Pericardium fibroblast (primary cell): ENCODE measurements around the gene ADAM23. TPM values are rescaled to one million over a fixed set of nuclear protein-coding genes. Genes with fewer than 3 reads are reported as not detected.

ENCODE experiments used
- total RNA-seq: library from RNA; depleted of rRNA; stranded (reverse); fragments of >200 nt; gene quantifications from 2 replicates; pipeline ENCODE4 v1.2.3, GENCODE V29; 2015

Gene ADAM23, protein sequence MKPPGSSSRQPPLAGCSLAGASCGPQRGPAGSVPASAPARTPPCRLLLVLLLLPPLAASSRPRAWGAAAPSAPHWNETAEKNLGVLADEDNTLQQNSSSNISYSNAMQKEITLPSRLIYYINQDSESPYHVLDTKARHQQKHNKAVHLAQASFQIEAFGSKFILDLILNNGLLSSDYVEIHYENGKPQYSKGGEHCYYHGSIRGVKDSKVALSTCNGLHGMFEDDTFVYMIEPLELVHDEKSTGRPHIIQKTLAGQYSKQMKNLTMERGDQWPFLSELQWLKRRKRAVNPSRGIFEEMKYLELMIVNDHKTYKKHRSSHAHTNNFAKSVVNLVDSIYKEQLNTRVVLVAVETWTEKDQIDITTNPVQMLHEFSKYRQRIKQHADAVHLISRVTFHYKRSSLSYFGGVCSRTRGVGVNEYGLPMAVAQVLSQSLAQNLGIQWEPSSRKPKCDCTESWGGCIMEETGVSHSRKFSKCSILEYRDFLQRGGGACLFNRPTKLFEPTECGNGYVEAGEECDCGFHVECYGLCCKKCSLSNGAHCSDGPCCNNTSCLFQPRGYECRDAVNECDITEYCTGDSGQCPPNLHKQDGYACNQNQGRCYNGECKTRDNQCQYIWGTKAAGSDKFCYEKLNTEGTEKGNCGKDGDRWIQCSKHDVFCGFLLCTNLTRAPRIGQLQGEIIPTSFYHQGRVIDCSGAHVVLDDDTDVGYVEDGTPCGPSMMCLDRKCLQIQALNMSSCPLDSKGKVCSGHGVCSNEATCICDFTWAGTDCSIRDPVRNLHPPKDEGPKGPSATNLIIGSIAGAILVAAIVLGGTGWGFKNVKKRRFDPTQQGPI
- total RNA-seq, result 1.1 and 1.5 TPM in 2 replicates

DNA sequence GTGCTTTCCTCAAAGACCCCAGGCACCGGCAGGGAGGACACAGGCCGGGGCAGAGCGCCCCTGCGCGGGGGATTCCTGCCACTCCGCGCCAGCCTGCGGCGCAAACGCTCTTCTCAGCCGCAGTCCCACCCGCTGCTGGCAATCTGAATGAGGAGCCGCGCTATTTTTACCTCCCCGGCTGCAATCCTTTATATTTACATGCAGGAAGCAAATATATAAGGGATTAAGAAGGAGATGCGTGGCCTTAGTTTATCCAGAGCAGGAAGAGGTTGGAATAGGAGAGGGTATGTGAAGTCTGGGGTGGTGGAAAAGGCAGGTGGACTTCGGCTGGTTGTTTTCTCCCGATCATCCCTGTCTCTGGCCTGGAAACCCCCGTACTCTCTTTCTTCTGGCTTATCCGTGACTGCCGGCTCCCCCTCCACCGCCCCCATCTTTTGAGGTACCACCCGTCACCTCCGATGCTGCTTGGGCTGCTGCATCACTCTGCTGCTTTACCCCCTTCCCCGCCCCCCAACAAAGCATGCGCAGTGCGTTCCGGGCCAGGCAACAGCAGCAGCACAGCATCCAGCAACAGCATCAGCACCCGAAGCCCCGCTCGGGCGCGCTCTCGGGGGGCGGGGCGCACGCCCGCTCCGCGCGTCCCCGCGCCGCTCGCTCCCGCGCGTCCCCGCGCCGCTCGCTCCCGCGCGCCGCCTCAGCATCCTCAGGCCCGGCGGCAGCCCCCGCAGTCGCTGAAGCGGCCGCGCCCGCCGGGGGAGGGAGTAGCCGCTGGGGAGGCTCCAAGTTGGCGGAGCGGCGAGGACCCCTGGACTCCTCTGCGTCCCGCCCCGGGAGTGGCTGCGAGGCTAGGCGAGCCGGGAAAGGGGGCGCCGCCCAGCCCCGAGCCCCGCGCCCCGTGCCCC lies at the start of gene ADAM23:
Gene ADAM23 (plus strand): TSS at position 700 of the 902 bp plus-strand sequence. CDS start 335 bp downstream, outside the sequence.

DNA sequence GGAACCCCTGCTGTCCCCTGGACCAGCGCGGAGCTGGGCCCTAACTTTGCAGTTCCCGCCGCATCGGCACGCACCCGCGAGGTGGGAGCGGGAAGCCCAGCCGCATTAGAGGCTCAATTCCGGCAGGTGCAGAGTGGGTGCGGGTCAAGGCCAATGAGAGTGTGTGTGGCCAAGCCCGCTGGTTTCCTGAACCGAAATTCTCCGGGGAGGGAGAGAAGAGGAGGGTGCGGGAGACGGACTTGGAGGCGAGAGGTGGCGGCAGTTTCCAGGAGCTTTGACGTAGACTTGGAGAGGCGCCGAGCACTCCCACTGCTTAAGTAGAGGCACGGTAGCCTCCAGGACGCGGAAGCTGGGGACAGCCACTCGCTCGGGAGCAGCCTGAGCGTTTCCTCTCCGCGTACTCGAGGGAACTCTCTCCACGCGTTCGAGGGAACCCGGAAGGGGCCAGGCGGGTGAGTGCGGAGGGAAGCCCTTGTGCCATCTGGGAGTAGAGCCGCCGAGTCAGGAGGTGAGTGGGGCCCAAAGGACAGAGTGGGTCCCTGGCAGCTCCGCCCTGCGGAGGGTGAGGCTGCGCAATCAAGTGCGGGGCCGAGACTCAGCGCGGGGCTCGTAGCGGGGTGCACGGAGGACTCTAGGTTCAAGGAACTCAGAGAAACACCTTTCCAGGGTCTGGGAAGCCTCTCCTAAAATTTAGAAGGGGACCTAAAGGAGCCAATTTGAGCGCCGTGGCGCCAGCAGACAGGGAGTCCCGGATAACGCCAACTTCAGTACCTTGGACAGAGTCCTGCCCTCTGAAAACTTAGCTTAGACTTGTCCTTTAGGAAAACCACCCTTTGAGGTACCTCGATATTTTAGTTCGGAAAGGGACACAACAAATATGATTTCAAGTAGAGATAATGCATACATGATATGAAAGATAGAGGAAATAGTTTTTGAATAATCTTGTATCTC lies 199.0 kb downstream of the ADAM23 start, which contains the start of gene FAM237A:
Gene FAM237A (plus strand): TSS at position 413 of the 951 bp plus-strand sequence. CDS start 1,750 bp downstream, outside the sequence.

Other genes starting within 250 kb of the ADAM23 start
- gene ZDBF2, start 168.9 kb upstream of the ADAM23 start, total RNA-seq, result 3.5 and 5.1 TPM in 2 replicates
- gene FAM237A, start 199.0 kb downstream of the ADAM23 start, total RNA-seq, result not detected in 2 replicates